GM19395 (cell line): Measurements from ENCODE around the gene TJP3.
"Not testable (repeated sequence)": the region's sequence is repeated elsewhere in the genome, so short reads cannot be mapped to it uniquely, and the experiment has no call there.

ENCODE experiments used
- ATAC-seq: cut with Tn5 transposase; IDR thresholded peaks from one replicate; pipeline ENCODE4 v1.9.1; 2021; ENCODE audit warnings: mild to moderate bottlenecking, moderate library complexity; ENCODE audit not compliant: unreplicated experiment

The TJP3 gene

GRCh38 chr19:3708207-3708931 is at the start of gene TJP3:
Gene TJP3 (plus strand): TSS chr19:3708384. CDS start chr19:3728433, 20,049 bp downstream.
- ATAC-seq = no peak

- no peak for ATAC-seq
Measured at GRCh38 chr19:3658870-3659745, 49.1 kb upstream of the TJP3 start.

- ATAC-seq = no peak
Measured at GRCh38 chr19:3659746-3660112, 48.5 kb upstream of the TJP3 start.

GRCh38 chr19:3660493-3661219 is 47.5 kb upstream of the TJP3 start:
- no peak for ATAC-seq

GRCh38 chr19:3661284-3662238 is 46.6 kb upstream of the TJP3 start:
- ATAC-seq = no peak

- no peak for ATAC-seq
Measured at GRCh38 chr19:3663838-3664237, 44.3 kb upstream of the TJP3 start.

- ATAC-seq = no peak
Measured at GRCh38 chr19:3664879-3665642, 43.1 kb upstream of the TJP3 start.

GRCh38 chr19:3665681-3666544 is 42.3 kb upstream of the TJP3 start:
- no peak for ATAC-seq

- ATAC-seq = not testable (repeated sequence)
Measured at GRCh38 chr19:3666545-3666856, 41.7 kb upstream of the TJP3 start.

GRCh38 chr19:3667037-3667638 is 41.0 kb upstream of the TJP3 start:
- no peak for ATAC-seq

GRCh38 chr19:3667766-3668165 is 40.4 kb upstream of the TJP3 start:
- ATAC-seq = no peak

- ATAC-seq = no peak
Measured at GRCh38 chr19:3668331-3669081, 39.7 kb upstream of the TJP3 start.

- ATAC-seq = no peak
Measured at GRCh38 chr19:3669082-3669946, 38.9 kb upstream of the TJP3 start.

GRCh38 chr19:3669947-3670795 is 38.0 kb upstream of the TJP3 start:
- no peak for ATAC-seq

GRCh38 chr19:3670796-3671679 is 37.1 kb upstream of the TJP3 start:
- no peak for ATAC-seq
